HG03571 (cell line): ENCODE data around the gene TANC1.

Experiments used
- ATAC-seq: cut with Tn5 transposase; IDR thresholded peaks from one replicate; pipeline ENCODE4 v1.9.1; 2021; ENCODE audit not compliant: unreplicated experiment

Gene TANC1

GRCh38 chr2:159053161-159054031, 85.0 kb downstream of the TANC1 start:
- no peak for ATAC-seq

DNA sequence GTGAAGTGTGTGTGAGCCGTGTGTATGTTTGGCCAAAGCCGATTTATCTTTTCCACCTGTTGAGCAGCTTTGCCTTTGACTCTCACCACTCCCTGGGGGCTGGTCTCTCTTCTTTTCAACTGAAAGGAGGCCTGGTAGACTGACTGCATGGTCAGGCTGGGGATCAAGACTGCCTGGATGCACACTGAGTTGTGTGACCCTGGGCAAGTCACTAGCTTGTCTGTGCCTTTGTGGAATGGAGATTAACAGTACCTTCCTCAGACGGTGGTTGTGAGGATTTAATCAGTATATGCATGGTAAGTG, 85.5 kb downstream of the TANC1 start:
- ATAC-seq: no peak

GRCh38 chr2:159054985-159055384, 86.5 kb downstream of the TANC1 start:
- no peak for ATAC-seq

- ATAC-seq: no peak
Measured at GRCh38 chr2:159060518-159060917, 92.1 kb downstream of the TANC1 start.

DNA sequence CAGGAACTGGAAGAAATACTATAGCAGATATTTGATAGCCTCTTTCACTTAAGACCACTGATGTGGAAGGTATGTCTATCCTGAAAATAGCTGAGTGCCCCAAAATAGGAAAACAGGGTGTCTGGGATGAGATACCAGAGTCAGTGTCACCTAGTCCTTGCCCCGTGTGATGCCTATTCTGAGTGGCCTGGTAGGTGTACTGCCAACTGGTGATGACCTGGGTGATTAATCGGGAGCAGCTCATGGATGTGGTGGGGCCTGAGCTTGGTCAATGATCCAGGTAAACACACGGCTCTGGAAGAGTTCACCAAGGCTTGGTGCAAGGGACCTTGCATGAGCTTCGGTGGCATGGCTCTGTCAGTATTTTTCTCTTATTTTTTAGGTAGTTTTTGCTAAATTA, 95.2 kb downstream of the TANC1 start:
- ATAC-seq: no peak

- ATAC-seq: no peak
Measured at GRCh38 chr2:159064446-159065301, 96.2 kb downstream of the TANC1 start.

DNA sequence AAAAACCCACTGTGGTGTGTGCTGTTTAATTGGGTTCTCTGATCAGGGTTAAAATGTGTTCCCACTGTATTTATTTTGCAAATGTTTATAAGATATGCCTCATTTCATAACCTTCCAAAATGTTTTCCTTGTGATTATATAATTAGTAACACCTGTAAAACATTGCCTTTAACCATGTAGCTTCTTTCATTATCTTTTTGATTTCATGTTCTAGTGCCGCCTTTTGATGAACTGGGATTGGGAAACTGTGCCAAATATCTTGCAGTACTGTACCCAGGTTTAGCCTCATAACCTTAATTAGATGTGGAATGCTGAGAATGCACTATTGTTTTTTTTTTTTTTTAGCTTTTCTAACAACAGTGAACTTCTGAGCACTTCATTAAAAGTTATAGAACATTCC, 96.9 kb downstream of the TANC1 start:
- no peak for ATAC-seq

GRCh38 chr2:159065891-159066290, 97.5 kb downstream of the TANC1 start:
- no peak for ATAC-seq

GRCh38 chr2:159066541-159067156, 98.2 kb downstream of the TANC1 start:
- no peak for ATAC-seq

DNA sequence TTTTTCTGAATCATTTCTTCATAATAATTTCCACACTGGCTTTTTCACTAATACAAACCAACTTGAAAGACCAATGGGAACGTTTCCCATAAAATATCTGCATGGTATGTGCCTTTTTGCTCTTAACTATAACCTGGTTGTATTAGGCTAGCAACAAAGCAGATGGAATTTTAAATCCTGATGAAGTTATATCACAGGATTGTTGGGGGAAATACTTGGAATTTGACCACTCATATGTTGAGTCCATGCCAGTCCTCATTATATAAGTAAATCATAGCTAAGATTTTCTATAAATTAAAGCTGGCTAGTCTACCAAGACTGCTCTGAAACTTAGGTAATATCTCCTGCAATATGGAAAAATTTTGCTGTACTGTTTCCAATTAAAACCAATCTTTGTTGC, 99.5 kb downstream of the TANC1 start:
- ATAC-seq: no peak

DNA sequence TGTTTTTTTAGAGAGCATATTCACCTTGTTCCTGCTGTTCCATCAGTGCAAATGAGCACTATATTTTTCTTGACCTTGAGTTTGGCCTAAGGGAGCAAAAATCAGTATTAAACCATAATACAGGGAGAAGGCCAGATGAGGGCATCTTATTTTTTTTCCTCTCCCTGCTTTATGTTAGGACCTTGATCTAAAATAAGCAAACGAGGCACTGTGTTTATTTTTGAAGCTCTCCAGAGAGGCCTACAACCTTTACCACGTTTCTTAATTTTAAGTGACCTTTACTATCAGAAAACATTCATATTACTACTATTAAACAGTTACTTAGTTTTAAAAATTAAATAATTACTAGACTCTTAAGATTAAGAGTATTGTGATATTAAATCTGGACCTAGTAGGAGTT, 100.8 kb downstream of the TANC1 start:
- no peak for ATAC-seq

DNA sequence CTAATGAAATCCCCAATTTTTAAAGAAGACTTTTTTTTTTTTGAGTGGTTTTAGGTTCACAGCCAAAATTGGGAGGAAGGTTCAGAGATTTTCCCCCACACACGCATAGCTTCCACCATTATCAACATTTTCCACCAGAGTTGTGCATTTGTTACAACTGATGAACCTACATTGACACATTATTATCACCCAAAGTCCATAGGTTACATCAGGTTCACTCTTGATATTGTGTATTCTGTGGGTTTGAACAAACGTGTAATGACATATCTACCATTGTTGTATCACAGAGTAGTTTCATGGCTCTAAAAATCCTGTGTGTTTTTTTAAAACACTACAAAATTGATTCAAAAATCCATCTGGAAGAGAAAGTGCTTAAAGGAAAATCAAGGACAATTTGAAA, 101.8 kb downstream of the TANC1 start:
- no peak for ATAC-seq

GRCh38 chr2:159071190-159071915, 102.9 kb downstream of the TANC1 start:
- ATAC-seq: no peak

DNA sequence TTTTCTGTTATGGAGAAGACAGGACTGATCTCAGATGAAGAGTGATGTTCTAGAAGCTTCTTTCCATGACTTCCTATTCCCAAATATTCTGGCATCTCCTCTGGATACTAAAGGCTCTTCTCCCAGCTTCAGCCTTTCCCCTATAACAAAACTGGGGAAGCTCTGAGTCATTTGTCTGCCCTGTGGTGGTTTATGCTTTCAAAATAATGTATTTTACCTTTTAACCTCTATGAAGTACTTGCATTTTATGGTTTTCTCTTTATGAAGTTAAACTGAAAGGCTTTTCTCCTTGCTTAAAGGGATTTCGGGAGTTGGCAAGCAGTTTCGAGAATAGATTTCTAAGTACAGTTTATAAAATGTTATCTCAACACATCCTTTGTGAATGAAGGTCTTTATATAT, 104.4 kb downstream of the TANC1 start:
- ATAC-seq: no peak

- ATAC-seq: no peak
Measured at GRCh38 chr2:159073256-159073655, 104.8 kb downstream of the TANC1 start.

DNA sequence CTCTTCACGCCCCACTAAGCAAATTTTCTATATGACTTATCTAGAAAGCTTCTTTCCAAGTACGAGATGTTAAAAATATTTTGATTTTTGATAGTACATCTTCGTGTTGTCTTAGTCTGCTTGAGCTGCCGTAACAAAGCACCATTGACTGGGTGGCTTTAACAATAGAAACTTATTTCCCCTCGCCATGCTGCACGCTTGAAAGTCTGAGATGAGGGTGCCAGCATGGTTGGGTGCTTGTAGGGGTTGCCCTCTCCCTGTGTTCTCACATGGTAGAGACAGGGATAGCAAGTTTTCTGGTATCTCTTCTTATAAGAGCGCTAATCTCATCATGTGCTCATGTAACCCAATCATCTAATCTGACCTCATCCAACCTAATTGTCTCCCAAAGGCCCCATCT, 106.2 kb downstream of the TANC1 start:
- ATAC-seq: no peak

DNA sequence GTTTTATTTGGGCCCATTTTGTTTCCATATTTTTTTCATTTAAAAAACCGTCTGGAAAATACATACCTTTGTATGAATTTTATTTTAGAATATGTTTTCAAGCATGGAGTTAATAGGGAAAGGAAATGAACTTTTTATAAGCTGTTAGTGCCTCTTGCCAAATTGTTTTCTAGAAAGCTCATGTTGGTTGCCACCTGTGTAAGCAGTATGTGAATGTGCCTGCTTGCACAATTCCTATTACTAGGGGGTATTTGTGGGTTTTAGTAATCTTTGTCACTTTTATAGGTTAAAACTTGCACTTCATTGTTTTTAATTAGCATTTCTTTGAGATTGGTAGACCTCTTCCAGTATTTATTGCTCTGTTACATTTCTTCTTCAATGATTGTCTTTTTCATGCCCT, 107.3 kb downstream of the TANC1 start:
- no peak for ATAC-seq

DNA sequence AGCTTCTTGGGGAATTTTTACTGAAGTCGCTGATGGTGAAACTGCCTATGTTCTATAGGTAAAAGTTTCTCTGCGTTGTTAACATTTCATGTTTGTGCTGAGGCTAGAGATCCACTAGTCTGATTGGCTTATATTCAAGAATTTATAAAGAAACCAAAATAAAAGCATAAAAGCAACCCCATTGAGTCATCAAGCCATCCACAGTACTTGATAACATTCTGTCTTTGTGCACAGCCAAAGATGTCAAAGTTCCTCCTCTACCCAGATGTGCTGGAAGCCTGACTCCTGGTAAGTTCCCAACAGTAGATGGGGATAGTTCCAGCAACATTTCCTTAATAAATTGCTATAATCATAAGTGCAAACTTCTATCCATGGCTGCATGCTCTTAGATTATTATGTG, 107.8 kb downstream of the TANC1 start:
- no peak for ATAC-seq

DNA sequence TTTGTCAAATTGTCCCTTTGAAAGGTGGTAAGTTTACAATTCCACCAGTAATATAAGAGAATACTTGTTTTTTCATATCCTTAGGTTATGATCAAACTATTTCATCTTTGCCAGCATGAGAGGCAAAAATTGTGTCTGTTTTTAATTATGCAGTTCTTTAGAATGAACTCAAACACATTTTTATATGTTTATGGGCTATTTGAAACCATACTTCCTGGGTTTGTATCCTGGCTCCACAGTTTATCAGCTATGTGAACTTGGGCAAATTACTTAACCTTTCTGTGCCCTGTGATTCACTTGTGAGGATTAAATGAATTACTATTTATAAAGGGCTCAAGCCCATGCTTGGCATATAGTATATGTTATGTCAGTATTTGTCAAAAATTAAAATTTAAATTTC, 109.4 kb downstream of the TANC1 start:
- no peak for ATAC-seq

- ATAC-seq: no peak
Measured at GRCh38 chr2:159078443-159078842, 110.0 kb downstream of the TANC1 start.

DNA sequence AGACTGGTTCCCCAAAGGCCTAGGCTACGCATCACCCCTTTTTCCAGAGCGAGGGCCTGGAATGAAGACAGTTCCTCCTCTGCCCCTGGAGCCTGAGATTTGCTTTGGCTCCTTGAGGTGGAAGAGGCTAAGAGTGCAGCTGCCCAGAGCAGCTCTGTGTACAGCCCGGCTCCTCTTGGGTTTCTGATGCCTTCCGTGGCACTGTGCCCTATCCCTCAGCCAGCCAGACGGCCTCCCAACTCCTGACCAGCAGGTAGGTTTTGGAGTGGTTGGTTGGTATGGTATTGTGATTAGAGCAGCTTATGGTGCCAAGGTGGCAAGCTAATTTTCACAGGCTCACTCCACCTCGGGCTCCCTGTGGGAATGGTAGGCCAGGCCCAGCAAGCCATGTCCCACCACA, 112.2 kb downstream of the TANC1 start:
- ATAC-seq: no peak
